ENCODE data around the gene MRPL34.

MRPL34 gene

GRCh38 chr19:17328517-17329365, 23.1 kb downstream of the MRPL34 start:
- DNase-seq: no peak

GRCh38 chr19:17329366-17330261, 23.9 kb downstream of the MRPL34 start:
- DNase-seq: no peak

- DNase-seq: no peak
These were observed 24.8 kb downstream of the MRPL34 start for GRCh38 chr19:17330262-17331044.

GRCh38 chr19:17331045-17331558, 25.4 kb downstream of the MRPL34 start:
- DNase-seq: no peak

GRCh38 chr19:17332360-17332676, 26.6 kb downstream of the MRPL34 start:
- no peak for DNase-seq

- peak; percentile 50 to 59 for DNase-seq
These were observed 27.3 kb downstream of the MRPL34 start for GRCh38 chr19:17332677-17333581.

- peak; percentile 68 to 71 for DNase-seq
These were observed 28.1 kb downstream of the MRPL34 start for GRCh38 chr19:17333611-17334413.

- peak; percentile 97 for DNase-seq
These were observed 29.0 kb downstream of the MRPL34 start, which contains the start of gene ANO8 for GRCh38 chr19:17334414-17335409. Gene ANO8 (minus strand): TSS chr19:17334855. CDS start chr19:17334670, 185 bp downstream.

GRCh38 chr19:17335575-17335974, 29.9 kb downstream of the MRPL34 start:
- no peak for DNase-seq

GRCh38 chr19:17336872-17337674, 31.4 kb downstream of the MRPL34 start, which contains the start of gene GTPBP3:
Gene GTPBP3 (plus strand): TSS chr19:17337553. CDS start chr19:17337612, 59 bp downstream.
- DNase-seq: peak; percentile 97 to 98

GRCh38 chr19:17337675-17338432, 32.2 kb downstream of the MRPL34 start:
- no peak for DNase-seq

GRCh38 chr19:17338433-17339078, 32.9 kb downstream of the MRPL34 start:
- no peak for DNase-seq

- DNase-seq: no peak
These were observed 33.5 kb downstream of the MRPL34 start for GRCh38 chr19:17339088-17339741.

GRCh38 chr19:17340302-17340870, 34.7 kb downstream of the MRPL34 start:
- no peak for DNase-seq

- peak in 1 of 2 donors; percentile 2 for DNase-seq
These were observed 35.2 kb downstream of the MRPL34 start for GRCh38 chr19:17340871-17341357.

- no peak for DNase-seq
These were observed 35.7 kb downstream of the MRPL34 start for GRCh38 chr19:17341386-17341785.

Measured in inflammatory macrophage (primary cell).